Measurements from ENCODE around the gene NAV2. TPM values are rescaled to one million over a fixed set of nuclear protein-coding genes. Genes with fewer than 3 reads are reported as not detected.

Gene NAV2
- total RNA-seq, 1 donor from 2014 or later = 10.3 TPM

- TF ChIP-seq CTCF (IDR thresholded peaks at IDR 0.05) = no peak
- ATAC-seq (ENCODE audit: low read depth) = no peak
- no peak overlapping the region for H3K27ac Mint-ChIP-seq
- DNase-seq = no peak
- H3K27me3 Mint-ChIP-seq = peaks cover 16% of the 10 kb centered on the region
- intact Hi-C loops (cut with micrococcal nuclease) = no loop called here
- CTCF ChIA-PET = no interaction called here
- no peaks in the 10 kb centered on the region for H3K36me3 Mint-ChIP-seq (ENCODE audit: low read depth)
- no peaks in the 10 kb centered on the region for H3K4me1 Mint-ChIP-seq
- no peak overlapping the region for H3K4me3 Mint-ChIP-seq
- H3K9me3 Mint-ChIP-seq = no peaks in the 10 kb centered on the region
- POLR2A ChIA-PET = no interaction called here
Measured at GRCh38 chr11:19917069-19917468, 204.4 kb downstream of the NAV2 start.

GRCh38 chr11:19918302-19919049, 205.8 kb downstream of the NAV2 start:
- DNase-seq (no peak), ATAC-seq (ENCODE audit: low read depth) (no peak)
- ChIA-PET POLR2A (no interaction called here), CTCF (no interaction called here)
- Mint-ChIP-seq H3K27ac (no peak overlapping the region), H3K4me1 (no peaks in the 10 kb centered on the region), H3K4me3 (no peak overlapping the region), H3K36me3 (ENCODE audit: low read depth) (no peaks in the 10 kb centered on the region), H3K27me3 (peaks cover 16% of the 10 kb centered on the region), H3K9me3 (no peaks in the 10 kb centered on the region)
- intact Hi-C loops (cut with micrococcal nuclease) = no loop called here
- TF ChIP-seq CTCF (IDR thresholded peaks at IDR 0.05) = no peak

- H3K4me1 Mint-ChIP-seq = no peaks in the 10 kb centered on the region
- TF ChIP-seq CTCF (IDR thresholded peaks at IDR 0.05) = no peak
- no peaks in the 10 kb centered on the region for H3K36me3 Mint-ChIP-seq (ENCODE audit: low read depth)
- peaks cover 14% of the 10 kb centered on the region for H3K27me3 Mint-ChIP-seq
- ChIA-PET POLR2A (no interaction called here), CTCF (no interaction called here)
- H3K9me3 Mint-ChIP-seq = no peaks in the 10 kb centered on the region
- ATAC-seq (ENCODE audit: low read depth) (no peak), DNase-seq (no peak)
- H3K4me3 Mint-ChIP-seq = no peak overlapping the region
- no peak overlapping the region for H3K27ac Mint-ChIP-seq
- intact Hi-C loops (cut with micrococcal nuclease) = no loop called here
Measured at GRCh38 chr11:19919050-19919561, 206.5 kb downstream of the NAV2 start.

- ChIA-PET POLR2A (no interaction called here), CTCF (no interaction called here)
- intact Hi-C loops (cut with micrococcal nuclease) = no loop called here
- no peaks in the 10 kb centered on the region for H3K36me3 Mint-ChIP-seq (ENCODE audit: low read depth)
- no peak for TF ChIP-seq CTCF (IDR thresholded peaks at IDR 0.05)
- H3K27me3 Mint-ChIP-seq = peaks cover 14% of the 10 kb centered on the region
- H3K27ac Mint-ChIP-seq = no peak overlapping the region
- DNase-seq (no peak), ATAC-seq (ENCODE audit: low read depth) (no peak)
- no peak overlapping the region for H3K4me3 Mint-ChIP-seq
- H3K9me3 Mint-ChIP-seq = no peaks in the 10 kb centered on the region
- no peaks in the 10 kb centered on the region for H3K4me1 Mint-ChIP-seq
Measured at GRCh38 chr11:19920982-19921381, 208.3 kb downstream of the NAV2 start.

GRCh38 chr11:19921976-19922688, 209.5 kb downstream of the NAV2 start:
- intact Hi-C loops (cut with micrococcal nuclease) = no loop called here
- no peak overlapping the region for H3K4me3 Mint-ChIP-seq
- ATAC-seq (ENCODE audit: low read depth) (no peak), DNase-seq (no peak)
- ChIA-PET POLR2A (no interaction called here), CTCF (no interaction called here)
- no peaks in the 10 kb centered on the region for H3K9me3 Mint-ChIP-seq
- H3K4me1 Mint-ChIP-seq = no peaks in the 10 kb centered on the region
- H3K27me3 Mint-ChIP-seq = peaks cover 14% of the 10 kb centered on the region
- H3K27ac Mint-ChIP-seq = no peak overlapping the region
- TF ChIP-seq CTCF (IDR thresholded peaks at IDR 0.05) = no peak
- H3K36me3 Mint-ChIP-seq (ENCODE audit: low read depth) = no peaks in the 10 kb centered on the region

Measured in activated B cell treated with CpG ODN at 0.5 μM for 24 hours (primary cell).